HG03280 (cell line): Measurements from ENCODE around the gene CPVL.

Experiments
- ATAC-seq: cut with Tn5 transposase; IDR thresholded peaks from one replicate; pipeline ENCODE4 v1.9.1; 2021; ENCODE audit warnings: mild to moderate bottlenecking, moderate library complexity; ENCODE audit not compliant: unreplicated experiment

CPVL gene

DNA sequence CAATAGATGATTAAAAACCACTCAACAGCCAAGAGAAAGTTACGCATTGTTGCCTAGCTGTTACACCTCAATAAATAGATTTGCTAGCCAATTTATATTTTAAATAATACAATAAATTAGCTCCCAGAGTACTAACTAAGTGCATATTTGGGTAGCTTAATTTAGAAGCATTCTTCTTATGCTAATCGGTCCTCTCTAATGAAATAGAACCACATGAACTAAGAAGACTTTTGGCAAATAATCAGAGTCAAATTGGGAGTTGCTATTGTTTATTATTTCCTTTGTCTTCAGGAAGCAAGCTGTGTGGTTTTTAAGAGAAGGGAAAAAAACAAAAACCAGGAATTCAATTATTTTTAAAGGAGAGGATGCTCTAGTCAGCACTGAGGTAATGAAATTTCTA lies 139.2 kb downstream of the CPVL start:
- no peak for ATAC-seq

DNA sequence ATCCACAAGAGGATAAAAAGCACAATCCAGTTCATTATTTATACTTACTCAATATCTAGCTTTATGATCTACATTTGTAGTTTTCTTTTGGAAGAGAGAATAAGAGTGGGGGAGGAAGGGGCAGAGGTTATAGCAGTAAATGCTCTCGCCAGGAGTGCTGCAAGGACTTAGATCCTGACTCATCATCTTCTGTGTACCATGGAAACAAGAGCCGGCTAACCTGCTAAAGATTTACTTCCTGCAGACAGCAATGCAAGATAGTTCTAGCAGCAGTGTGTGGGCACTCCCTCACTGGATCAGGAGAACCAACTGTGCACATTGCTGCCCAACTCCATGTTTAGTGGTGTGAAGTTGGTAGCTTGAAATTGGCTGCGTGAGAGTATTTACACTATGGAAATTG lies 140.5 kb downstream of the CPVL start:
- ATAC-seq = no peak

DNA sequence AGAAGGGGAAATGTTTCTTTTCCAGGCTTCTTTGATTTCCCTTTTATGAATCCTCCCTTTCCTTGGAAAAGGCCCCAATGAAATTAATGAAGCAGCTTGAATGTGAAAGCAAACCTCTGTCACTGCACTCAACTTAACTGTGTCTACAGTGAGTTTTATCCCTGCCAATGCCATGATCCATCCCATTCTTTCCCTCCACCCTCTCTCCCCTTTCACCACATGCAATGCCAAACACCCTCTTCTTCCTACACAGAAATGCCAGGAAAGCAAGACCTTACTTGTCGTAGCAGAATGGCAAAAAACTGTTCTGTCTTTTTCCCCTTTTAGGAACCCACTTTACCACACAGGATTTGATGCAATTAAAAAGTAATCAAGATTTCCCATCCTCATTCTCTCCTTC lies 140.9 kb downstream of the CPVL start:
- no peak for ATAC-seq

DNA sequence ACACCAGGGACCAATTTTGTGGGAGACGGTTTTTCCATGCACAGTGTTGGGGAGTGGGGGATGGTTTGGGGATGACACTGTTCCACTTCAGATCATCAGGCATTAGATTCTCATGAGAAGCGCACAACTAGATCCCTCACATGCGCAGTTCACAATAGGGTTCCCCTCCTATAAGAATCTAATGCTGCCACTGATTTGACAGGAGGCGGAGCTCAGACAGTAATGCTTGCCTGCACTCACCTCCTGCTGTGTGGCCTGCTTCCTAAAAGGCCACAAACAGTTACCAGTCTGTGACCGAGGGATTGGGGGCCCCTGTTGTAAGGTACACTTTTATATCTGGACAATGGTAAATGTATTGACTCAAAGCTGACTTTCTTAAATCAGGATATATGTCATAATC lies 142.6 kb downstream of the CPVL start:
- no peak for ATAC-seq

DNA sequence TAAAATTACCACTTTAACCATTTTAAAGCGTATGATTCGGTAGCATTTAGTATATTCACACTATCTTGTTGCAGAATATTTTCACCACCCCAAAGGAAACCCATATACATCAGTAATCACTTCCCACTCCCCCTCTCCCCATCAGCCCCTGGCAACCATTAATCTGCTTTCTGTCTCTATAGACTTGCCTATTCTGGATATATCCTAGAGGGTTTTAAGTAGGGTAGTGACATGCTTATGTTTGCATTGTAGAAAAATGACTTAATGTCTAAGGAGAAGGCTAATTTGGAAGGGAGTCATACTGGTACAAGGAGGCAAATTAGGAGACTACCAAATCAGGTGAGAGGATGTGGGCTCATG lies 145.6 kb downstream of the CPVL start:
- ATAC-seq = no peak

DNA sequence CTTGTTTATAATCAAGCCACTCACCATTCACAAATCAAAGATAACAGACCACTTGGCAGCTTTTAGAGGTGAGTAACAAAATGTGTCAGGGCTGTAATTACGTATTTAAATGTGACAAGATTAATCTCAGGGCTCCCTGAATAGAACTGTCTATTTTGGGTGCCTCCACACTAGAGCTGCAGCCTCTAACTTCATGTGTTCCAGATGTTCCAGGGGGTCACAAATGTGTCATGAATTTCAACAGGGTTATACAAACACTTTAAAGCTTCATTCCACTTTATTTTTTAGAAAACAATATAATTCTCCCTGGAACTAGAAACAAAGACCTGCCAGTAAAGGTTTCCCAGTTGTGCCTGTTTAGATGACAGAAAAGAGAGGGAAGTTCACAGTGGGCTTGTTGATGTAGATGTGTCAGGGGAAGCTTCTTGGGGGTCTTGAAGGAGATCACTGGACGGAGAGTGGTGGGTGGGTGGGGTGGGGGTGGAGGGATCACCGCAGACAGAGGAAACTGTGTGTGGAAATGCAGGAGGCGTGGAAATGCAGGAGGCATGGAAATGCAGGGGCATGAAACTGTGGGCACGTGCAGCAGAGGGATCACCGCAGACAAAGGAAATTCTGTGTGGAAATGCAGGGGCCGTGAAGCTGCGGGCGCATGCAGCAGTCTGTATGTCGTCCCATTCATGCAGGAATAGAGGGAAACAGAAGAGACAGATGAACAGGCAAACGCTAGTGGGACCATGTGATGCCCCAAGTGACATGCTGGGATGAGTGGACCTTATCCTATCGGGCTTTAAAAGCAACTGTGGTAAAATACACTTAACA lies 146.2 kb downstream of the CPVL start:
- no peak for ATAC-seq

DNA sequence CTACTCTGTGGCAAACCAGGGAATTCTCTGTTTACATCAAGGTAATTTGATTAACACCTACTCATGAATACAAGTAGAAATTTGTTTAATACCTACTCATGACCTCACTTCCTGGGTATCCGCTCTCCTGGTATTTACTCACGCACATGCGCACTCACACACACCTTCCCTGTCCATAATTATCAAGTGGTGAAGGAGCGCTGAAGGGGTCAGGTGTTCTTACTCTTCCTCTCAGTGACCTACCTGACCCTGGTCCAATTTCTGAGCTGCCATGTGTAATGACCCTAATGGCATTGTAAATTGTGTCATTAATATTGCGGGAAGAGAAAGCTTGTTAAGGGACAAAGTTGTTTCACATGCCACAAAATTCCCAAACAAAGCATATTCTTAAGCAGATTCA lies 146.9 kb downstream of the CPVL start:
- no peak for ATAC-seq

DNA sequence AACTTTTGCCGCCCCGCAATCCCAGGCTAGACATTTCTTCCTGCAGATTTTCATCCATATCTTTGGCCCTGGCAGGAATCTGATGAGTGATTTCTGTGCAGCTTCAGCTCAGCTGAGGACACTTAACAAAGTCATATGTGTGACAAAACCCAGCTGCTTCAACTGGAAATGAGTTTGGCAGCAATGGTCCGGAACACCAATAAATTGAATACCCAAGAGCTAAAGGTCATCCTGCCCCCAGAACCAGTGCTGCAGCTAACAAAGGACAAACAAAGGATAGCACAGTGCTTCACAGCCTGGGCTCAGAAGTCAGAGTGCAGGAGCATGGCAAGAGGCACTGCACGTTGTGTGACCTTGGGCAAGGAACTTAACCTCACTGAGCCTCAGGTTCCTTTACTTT lies 148.2 kb downstream of the CPVL start:
- no peak for ATAC-seq

DNA sequence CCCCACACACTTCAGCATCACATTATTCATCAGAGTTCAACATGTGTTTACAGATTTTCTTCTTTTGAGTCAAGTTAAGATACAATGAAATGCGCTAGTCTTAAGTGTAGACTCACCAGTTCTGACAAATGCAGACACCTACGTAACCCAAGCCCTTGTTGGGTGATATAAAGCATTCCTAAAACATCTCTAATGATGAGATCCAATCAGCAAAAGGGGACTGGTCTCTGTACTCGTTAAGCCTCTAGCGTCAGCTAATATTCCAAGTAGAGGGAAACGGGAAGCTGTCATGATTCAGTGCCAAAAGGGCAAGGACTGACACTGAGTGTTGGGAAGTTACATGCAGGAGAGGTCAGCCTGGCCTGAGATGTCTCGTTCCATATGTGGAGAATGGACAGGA lies 149.5 kb downstream of the CPVL start:
- no peak for ATAC-seq

DNA sequence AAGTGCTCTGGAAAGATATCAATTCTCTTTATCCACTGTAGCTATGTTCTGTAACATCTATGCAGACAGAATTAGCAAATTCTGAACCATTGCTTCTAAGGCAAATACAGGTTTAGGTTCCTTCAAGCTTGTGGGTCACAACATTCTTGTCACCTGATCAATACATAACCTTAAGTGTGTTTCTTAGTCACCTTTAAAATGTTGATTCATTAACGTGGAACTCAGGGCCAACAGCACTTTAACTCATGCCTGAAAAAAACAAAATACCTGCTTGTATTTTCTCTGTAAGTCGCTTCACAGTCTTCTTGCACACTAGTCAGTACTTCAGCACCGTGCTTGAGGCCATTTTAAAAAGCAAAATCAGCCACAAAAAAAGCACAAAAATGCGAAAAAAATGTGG lies 153.0 kb downstream of the CPVL start:
- no peak for ATAC-seq

DNA sequence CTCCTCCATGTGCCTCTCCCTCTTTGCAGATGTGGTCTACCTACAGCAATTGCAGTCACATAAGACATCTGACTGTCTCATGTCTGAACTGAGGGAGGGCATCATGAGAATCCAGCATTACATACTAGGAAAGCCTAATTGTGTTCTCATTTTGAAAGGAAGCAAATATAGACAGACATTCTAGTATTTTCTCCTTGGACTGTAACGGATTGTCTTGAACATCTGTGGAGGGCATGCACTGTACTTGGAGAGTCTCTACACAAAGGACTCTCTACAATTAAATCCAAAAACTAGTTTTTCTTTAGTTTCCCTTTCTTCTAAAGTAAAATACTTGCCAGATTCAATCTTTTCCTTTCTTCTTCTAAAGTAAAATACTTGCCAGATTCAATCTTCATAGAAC lies 153.5 kb downstream of the CPVL start:
- ATAC-seq = no peak

DNA sequence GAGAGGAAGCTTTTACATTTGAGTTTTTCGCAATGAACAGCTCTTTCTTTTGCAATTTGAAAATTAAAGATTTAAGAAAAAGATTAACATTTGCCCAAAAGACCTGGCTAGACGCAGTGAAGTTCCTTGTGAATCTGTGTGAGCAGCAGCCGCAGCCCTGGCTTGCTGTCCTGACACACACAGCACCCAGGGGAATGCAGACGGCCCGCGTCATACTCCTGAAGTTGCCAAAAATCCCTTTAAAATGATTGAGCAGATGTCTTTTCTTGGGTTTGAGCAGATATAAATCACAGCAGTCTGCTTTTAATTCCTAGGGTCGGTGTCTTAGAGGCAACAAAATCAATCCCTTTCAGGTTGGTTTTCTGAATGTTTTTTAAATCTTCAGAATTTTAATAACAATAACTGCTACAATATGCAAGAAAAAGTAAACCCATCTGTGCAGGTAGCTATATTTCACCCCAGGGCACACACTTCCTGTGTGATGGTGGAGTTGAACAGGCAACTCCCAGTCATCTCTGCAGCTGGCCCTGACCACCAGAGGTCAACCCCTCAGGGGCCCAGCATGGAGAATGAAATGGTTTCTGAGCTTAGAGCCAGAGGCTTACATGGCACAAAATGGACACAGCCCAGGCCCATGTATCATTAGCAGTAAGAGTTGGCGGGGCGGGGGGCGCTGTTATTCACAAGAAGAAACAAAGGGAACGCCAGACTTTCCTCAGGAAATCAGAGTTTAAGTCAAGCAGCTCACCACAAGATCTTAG lies 156.0 kb downstream of the CPVL start:
- no peak for ATAC-seq

DNA sequence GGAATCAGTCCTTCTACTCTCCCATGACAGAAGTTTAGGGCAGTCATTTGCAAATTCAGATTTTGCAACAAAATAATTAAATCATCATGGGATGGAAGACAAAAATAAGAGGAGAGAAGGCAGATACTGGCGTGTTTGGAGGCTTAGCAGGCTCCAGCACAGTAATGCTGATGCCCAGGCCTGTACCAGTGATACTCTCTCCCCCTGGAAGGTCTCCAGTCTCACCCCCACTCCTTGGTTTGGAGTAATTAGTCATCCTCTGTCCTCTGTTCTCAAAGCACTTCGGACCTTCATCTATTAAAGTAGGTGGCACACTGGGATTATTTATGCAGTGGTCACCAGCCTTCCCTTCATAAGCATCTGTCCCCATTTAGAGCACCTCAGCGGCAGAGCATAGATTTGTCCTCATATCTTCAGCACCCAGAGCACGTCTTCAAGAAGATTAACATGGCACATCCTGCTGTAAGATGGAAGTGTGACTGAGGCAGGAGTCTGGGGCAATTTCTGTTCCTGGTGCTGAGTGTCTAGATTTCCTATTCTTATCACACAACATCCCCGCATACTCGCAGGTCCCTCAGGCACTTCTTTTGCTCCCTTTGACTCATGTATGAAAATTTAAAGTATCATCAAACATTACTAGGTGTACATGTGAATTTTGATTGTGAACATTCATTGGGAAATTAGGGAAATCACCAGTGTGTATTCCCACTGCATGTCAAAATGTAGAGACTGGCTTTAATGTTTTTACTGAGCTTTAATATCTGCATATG lies 156.9 kb downstream of the CPVL start:
- ATAC-seq = no peak

DNA sequence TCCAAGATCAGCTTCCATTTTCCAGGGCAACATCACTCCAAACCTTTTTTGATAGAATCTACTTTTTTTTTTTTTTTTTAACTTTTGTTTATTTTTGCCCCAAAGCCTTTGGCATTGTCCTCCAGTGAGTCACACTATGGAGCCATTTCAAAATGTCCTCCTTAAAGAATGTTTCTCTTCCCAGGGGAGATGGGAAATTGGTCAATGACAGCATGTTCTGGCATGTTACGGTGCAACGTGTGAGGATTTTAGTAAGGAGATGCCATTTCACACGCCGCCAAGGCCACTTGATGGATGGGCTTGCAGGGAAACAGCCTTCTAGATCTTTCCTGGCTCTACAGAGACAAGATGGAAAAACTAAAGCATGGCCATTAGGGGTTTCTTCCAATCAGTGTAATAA lies 157.5 kb downstream of the CPVL start:
- ATAC-seq = no peak

DNA sequence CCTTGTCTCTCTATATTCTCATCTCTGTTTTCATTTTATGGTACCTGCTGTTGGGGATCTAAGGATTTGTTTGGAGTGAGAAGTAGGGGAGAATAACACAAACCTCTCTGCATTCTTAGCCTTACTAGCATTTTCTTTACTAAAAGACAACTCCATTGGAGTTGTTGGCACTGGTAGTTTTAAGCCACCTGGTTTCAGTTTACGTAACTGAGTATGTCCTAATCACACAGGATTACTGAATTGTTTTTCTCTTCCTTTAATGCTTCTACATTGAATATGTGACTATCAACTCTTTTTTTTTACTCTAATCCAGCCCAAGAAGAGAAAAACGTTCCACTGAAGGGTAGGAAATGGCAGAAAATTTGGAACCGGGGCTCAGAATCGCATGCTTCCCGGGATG lies 158.2 kb downstream of the CPVL start:
- no peak for ATAC-seq

DNA sequence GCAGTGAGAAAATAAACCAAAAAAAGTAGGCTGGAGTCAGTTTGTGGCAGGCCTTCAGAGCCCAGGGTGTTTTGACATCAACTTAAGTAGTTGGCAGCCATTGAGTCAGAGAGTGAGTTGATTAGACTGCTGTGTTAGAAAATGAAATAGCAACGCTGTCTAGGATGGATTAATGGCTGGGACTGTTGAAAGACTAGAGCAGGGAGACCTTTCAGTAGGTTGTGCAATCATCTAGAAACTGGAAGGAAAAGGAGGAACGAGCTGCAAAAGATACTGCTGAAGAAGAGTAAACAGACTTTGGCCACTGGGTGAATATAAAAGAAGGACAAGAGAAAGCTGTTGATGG lies 159.6 kb downstream of the CPVL start:
- ATAC-seq = no peak

DNA sequence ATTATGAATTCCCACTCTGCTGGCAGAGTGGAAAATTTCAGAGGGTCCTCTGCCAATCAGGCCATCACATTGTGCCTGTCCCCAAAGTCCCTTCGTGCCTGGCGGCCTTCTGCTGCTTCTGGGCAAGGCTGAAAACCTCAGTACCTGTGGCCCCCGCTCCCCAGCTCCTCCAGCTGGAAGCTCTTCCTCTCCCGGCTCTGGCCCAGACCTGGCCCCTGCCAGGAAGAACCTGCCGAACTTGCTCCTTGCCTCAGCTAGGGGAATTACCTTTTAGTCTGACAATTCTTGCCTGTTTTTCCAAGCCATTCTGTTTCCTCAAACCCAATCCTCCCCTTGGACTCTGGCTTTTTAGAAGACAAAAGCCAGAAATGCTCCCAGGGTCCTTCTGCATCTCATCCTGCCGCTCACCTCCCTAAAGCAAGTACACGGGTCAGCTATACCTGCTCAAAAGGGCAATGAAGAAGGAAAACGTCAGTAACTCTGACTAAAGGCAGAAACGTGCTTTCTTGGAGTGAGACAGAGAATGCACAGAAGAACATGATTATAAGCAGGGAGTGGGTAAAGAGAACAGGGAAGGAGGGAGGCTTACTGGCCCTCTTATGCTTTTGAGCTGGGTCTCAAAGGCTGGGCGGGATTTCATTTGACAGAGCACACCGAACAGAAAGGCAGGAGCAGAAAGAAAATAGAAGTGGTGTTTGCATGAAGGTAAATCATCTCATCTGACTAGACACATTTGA lies 160.1 kb downstream of the CPVL start:
- no peak for ATAC-seq

DNA sequence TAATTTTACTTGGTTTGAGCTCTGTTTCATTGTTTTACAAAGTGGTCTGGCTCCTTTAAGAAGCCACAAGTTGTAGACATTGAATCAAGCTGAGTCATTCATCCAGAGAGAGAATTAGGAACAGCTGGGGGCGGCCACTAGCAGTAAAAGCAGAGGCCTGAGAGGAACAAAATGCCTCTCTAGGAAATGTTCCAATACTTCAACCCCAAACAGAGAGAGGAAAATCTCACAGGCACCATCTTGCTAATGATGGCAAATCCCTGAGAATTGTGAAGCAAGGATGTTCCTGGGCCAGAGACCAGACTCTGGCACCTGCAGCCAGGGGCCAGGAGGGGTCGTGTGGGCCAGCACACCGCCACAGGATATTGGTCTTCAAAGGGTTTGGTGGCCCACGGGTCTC lies 161.7 kb downstream of the CPVL start:
- no peak for ATAC-seq

DNA sequence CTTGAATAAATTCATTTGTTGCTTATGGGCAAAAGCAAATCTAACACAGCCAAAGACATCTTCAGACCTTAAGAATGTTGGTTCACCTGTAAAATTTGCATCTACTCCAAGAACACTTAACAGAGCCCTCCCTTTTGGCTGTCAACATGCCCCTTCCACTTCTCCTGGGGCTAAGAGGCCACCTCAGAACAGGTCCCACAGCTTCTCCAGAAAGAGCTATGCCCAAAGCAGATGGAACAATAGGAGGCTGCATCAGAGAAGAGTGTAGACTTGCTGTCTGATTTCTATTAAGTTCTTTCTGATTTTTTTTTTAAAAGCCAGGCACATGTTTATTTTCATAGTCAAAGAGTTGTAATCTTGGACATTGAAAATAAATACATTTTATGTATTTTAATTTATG lies 162.1 kb downstream of the CPVL start:
- no peak for ATAC-seq

DNA sequence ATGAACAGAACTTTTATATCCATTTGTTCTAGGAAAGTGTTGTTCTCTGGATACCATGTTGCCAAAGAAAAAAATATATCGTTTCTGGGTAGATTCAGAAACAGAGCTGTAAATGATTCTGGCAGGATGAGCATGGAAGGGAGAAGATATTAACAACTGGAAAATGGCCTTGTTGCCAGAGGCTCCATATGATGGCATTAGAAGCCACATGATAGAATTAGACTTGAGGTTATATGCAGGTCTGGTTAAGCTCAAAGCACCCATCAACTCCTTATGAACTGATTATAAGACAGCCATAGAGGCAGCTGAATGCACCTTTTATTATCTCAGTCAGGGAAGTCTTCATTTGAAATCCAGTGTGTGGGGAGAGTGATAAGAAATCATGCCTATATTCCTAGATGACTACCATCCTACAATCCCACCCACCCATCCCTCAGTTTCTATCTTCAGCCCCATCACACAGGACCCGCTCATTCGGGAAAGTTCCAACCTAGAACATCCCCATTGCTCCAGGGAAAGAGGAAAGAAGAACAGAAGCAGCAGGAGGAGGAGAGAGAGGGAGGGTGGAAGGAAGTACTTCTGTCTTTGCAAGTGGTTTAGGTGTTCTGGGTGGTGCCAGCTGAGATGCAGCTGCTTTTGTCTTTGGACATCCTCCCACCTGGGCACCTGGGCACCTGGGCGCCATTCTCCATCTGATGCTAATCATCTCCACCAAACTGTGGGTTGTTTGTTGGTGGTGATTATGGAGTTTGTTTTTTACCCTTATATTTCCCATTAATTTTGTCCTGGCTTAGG lies 162.7 kb downstream of the CPVL start:
- ATAC-seq = no peak

DNA sequence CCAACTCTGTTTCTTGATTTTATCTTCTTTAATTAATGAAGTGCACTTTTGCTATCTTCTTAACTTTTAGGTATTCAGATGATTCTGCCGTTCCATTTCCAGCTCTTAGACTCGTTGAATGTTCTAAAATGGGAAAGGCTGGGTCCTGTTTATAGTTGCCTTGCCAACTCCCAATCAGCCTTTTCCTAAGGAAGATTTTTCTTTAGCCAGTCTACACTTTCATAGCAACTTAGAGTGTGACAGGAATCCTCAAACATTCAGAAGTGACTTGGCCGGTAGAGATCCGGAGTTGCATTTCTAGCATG lies 165.2 kb downstream of the CPVL start:
- ATAC-seq = no peak
